Kasumi-1 (cell line): ENCODE data around the gene PIH1D1.
"Not testable (repeated sequence)": the region's sequence is repeated elsewhere in the genome, so short reads cannot be mapped to it uniquely, and the experiment has no call there.

Source experiments
- DNase-seq, 2 experiments: peaks; one replicate each; lab custom pipeline; 2025; lab: John Stamatoyannopoulos, UW

Gene PIH1D1

GRCh38 chr19:49456326-49456725 lies 4.7 kb upstream of the PIH1D1 start:
- DNase-seq = no peak

GRCh38 chr19:49455773-49456172 lies 4.2 kb upstream of the PIH1D1 start:
- no peak for DNase-seq

GRCh38 chr19:49453757-49454240 lies 2.2 kb upstream of the PIH1D1 start:
- DNase-seq = no peak

- DNase-seq = peak; percentile 96 to 97
Observed at GRCh38 chr19:49453013-49453756, 1.6 kb upstream of the PIH1D1 start, which contains the start of gene ALDH16A1. Gene ALDH16A1, plus strand, starts transcription at chr19:49453225. Its CDS starts 107 bp downstream, at chr19:49453332.

- DNase-seq = no peak
Observed at GRCh38 chr19:49450405-49450804, 1.2 kb downstream of the PIH1D1 start.

GRCh38 chr19:49448432-49448786 lies 3.2 kb downstream of the PIH1D1 start:
- no peak for DNase-seq

GRCh38 chr19:49447485-49448431 lies 3.9 kb downstream of the PIH1D1 start:
- DNase-seq = peak in 1 of 2 experiments; percentile 18

GRCh38 chr19:49445997-49446396 lies 5.6 kb downstream of the PIH1D1 start:
- no peak for DNase-seq

- not testable (repeated sequence) for DNase-seq
Observed at GRCh38 chr19:49444100-49444700, 7.4 kb downstream of the PIH1D1 start.

GRCh38 chr19:49443366-49444099 lies 8.1 kb downstream of the PIH1D1 start:
- peak; percentile 95 to 96 for DNase-seq

GRCh38 chr19:49442771-49443365 lies 8.7 kb downstream of the PIH1D1 start:
- peak; percentile 82 to 83 for DNase-seq

GRCh38 chr19:49442354-49442753 lies 9.3 kb downstream of the PIH1D1 start:
- peak in 1 of 2 experiments; percentile 69 for DNase-seq

GRCh38 chr19:49441960-49442350 lies 9.7 kb downstream of the PIH1D1 start:
- no peak for DNase-seq

GRCh38 chr19:49441210-49441959 lies 10.2 kb downstream of the PIH1D1 start, which contains the start of gene SLC17A7:
Gene SLC17A7, minus strand, starts transcription at chr19:49441527. Its CDS starts 148 bp downstream, at chr19:49441379.
- no peak for DNase-seq

GRCh38 chr19:49440439-49441209 lies 11.0 kb downstream of the PIH1D1 start:
- DNase-seq = no peak

- no peak for DNase-seq
Observed at GRCh38 chr19:49439836-49440235, 11.8 kb downstream of the PIH1D1 start.

GRCh38 chr19:49438261-49438660 lies 13.4 kb downstream of the PIH1D1 start:
- DNase-seq = no peak

GRCh38 chr19:49437231-49437630 lies 14.4 kb downstream of the PIH1D1 start:
- no peak for DNase-seq

GRCh38 chr19:49436381-49437017 lies 15.1 kb downstream of the PIH1D1 start:
- no peak for DNase-seq
